Activated CD8-positive, alpha-beta memory T cell treated with anti-CD3 and anti-CD28 coated beads for 24 hours (primary cell): Measurements from ENCODE around the gene CES4A.
A peak's percentile ranks its signal among the peaks of the same experiment; 100 is the strongest.
"Not testable (repeated sequence)": the region's sequence is repeated elsewhere in the genome, so short reads cannot be mapped to it uniquely, and the experiment has no call there.

ENCODE experiments used
- DNase-seq: peaks from one replicate; pipeline ENCODE4 v3.0.0-alpha.2; 2020

Gene CES4A

GRCh38 chr16:66993558-66993957 lies 5.2 kb downstream of the CES4A start:
- not testable (repeated sequence) for DNase-seq

GRCh38 chr16:66996324-66996982 lies 8.1 kb downstream of the CES4A start:
- no peak for DNase-seq

DNA sequence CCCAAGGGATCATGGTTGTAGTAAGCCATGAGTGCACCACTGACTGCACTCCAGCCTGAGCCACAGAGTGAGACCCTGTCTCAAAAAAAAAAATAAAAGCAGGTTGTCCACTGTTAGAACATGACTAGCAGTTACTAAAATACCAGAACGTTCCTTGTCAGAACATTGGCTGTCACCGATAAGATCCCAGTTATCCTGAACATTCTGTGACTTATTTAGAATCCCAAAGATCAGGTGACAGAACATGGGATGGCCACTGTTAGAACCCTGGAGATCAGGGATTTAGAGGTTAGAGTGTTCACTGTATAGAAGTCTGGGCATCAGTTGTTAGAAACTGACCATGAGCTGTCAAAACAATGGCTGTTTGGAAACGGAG lies 8.6 kb downstream of the CES4A start:
- no peak for DNase-seq

- DNase-seq, result peak; percentile 81
Observed at GRCh38 chr16:67000384-67001351, 12.3 kb downstream of the CES4A start.

GRCh38 chr16:67001726-67002125 lies 13.3 kb downstream of the CES4A start:
- DNase-seq, result no peak

- no peak for DNase-seq
Observed at GRCh38 chr16:67006930-67007658, 18.7 kb downstream of the CES4A start.

DNA sequence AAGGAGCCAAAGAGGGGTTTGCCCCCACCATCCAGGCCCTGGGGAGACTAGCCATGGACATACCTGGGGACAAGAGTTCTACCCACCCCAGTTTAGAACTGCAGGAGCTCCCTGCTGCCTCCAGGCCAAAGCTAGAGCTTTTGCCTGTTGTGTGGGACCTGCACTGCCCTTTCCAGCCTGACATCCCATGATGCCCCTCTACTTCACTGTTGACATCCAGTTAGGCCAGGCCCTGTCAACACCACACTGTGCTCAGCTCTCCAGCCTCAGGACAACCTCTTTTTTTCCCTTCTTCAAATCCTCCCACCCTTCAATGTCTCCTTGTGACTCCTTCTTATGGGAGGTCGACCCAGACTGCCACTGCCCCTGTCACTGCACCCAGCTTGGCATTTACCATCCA lies 20.8 kb downstream of the CES4A start:
- no peak for DNase-seq

DNA sequence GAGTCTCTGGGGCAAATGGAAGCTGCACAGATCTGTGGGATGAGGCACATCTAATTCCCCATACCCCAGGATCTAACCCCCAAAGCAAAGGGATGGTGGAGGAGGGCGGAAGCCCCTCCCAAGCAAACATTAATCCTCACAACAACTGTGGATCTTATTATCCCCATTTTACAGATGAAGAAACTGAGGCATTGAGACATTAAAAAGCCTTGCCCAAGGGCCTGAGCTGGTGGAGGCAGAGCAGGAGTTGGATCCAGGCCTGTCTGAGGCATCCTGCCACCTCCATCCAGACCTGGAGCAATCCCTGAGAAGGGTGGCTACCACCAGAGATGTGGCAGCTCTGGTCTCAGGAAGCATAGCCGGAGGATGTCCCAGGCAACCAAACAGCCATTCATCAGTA lies 22.9 kb downstream of the CES4A start:
- no peak for DNase-seq

- no peak for DNase-seq
Observed at GRCh38 chr16:67013233-67013822, 24.9 kb downstream of the CES4A start.

DNA sequence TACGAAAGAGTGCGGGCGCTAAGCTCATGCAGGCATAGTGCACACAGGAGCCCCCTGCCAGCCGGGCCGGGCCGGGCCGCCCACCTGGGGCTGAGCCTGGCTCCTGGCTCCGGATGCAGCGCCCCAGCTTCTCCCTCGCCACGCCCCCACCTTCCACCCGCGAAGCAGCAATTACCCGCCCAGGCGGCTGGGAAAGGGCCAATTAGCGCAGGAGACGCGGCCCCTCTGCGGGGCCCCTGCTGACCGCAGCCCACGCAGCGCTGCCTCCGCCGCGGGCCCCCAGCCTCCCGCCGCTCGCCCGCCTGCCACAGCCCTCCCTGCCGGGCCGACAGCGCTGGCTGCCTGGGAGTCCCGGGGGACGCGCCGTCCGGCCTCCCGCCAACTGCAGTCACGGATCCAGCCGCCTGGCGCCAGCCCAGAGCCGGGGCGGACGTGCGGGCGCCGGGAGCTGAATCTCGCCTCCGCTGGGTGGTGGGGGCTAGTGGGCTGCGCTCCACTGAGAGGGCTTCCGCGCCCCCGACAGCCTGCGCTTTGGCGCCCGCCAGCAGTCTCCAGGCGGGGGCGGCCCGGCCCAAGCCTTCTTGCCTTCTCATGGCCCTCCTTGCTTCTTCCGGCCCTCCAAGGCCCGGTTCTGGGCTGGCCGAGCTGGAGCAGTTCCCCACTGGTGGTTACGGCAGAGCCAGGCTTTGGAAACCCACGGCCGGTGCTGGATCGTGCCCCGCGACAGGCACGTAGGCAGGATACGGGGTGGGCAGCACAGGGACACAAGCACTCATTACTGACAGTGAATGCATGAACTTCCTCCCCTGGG lies 25.6 kb downstream of the CES4A start:
- DNase-seq, result peak; percentile 89

DNA sequence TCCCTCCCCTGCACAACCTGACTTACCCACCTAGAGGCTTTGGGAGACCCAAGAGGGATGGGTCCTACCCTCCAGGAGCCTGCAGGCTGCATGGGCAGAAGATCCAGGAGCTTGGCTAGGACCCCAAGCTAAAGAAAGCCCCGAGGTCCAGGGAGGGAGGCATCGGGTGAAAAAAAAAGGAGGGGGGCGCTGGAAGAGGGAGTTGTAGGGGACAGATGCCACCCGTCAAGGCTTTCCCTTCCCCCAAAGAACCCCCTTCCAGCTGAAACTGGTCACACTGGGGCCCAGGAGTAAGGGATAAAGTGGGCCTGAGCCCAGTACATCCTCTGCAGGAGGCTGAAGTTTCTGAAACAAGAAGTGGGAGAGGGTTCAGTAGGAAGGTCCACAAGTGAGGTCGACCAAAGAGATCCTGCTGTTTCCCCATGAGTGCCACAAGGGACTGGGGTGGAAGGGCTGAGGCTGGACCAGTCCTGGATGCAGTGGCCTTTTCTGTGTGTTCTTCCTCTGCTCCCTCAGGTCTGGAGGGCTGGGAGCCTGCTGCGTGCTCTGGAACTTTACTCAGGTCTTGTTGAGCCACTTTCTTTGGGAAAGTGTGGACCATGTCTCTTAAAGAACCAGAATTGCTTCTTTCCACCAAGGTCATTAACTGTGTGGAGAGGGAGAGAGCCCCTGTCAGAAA lies 26.4 kb downstream of the CES4A start:
- DNase-seq, result no peak

GRCh38 chr16:67015313-67015731 lies 26.9 kb downstream of the CES4A start:
- DNase-seq, result no peak

GRCh38 chr16:67016143-67016542 lies 27.8 kb downstream of the CES4A start:
- DNase-seq, result no peak

GRCh38 chr16:67016681-67017420 lies 28.5 kb downstream of the CES4A start:
- DNase-seq, result no peak

- DNase-seq, result no peak
Observed at GRCh38 chr16:67017421-67017750, 29.0 kb downstream of the CES4A start.

DNA sequence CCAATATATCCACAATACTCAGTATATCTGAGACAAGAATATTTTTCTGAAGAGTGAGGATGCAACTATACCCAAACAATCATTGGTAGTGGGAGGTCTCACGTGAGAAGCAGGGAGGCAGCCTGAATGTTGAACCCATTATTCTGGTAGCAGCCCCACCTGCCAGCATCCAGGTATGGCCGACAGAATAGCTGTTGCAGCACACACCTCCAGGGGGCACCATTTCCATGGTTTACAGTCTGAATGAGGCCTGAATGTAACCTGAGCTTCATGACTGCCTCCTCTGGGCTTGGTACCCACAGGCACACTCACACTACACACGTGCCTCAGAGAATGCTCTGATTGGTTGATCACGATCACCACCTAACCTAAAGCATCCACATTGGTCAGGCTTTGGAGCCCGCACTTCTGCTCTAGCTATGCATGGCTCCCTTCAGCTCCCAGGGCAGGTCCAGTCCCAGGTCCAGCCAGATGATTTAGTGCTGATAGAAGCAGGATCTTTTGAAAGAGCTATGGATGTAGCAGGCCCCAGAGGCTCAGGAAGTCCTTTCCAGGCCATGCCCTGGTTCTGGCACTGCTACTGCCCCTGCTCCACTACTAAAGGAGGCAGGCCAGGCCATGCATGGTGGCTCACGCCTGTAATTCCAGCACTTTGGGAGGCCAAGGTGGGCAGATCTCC lies 29.6 kb downstream of the CES4A start:
- DNase-seq, result peak; percentile 91

GRCh38 chr16:67019171-67019570 lies 30.8 kb downstream of the CES4A start:
- DNase-seq, result no peak

DNA sequence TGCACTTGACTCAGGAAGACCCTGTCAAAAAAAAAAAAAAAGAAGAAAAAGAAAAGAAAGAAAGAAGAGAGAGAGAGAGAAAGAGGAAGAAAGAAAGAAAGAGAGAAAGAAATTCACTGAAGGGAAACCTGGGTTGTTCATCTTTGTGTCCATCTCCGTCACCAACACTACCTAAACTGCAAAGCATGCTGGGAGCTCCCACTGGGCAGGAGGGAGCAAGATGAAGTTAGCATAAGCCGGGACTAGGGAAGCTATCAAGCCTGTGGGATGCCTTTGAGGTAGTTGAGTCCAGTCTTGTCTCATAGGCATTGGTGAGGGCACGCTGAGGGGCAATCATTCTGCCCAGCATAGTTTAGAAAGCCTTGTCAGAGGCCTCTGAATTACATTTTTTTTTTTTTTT lies 32.9 kb downstream of the CES4A start:
- peak; percentile 19 for DNase-seq

GRCh38 chr16:67022531-67023214 lies 34.3 kb downstream of the CES4A start:
- no peak for DNase-seq

DNA sequence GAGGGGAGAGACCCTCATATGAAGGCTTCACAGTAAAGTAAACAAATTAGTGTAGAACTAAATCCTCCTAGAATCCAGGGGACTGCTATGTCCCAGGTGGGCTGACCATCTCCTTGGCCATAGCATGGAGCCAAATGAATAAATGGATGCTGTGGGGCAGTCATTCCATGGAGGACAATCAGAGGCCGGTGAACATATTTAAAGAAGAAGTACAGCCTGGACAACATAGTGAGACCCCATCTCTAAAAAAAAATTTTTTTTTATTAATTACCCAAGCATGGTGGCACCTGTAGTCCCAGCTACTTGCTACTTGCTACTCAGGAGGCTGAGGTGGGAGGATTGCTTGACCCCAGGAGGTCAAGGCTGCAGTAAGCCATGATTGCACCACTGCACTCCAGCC lies 35.3 kb downstream of the CES4A start:
- DNase-seq, result no peak
